SH-SY5Y (cell line): Measurements from ENCODE around the gene TM4SF1.

Experiments used
- GATA2 ChIP-seq: IDR thresholded peaks from 2 replicates; pipeline ENCODE4 v1.6.1; 2011; ENCODE audit warnings: mild to moderate bottlenecking, low read depth, low read length
- GATA3 ChIP-seq: IDR thresholded peaks from 2 replicates; pipeline ENCODE4 v1.6.1; 2011; ENCODE audit warnings: low read depth, mild to moderate bottlenecking, low read length, moderate library complexity

- TF ChIP-seq GATA2 (no peak), GATA3 (no peak)
Measured at GRCh38 chr3:149378478-149379309, 1.2 kb upstream of the TM4SF1 start.
